T-helper 1 cell (primary cell): ENCODE measurements around the gene RAD51B.

ENCODE experiments used
- DNase-seq, 5 donors: peaks; one replicate each; pipeline ENCODE4 v3.0.0-alpha.2; 2012 to 2020

The RAD51B gene

DNA sequence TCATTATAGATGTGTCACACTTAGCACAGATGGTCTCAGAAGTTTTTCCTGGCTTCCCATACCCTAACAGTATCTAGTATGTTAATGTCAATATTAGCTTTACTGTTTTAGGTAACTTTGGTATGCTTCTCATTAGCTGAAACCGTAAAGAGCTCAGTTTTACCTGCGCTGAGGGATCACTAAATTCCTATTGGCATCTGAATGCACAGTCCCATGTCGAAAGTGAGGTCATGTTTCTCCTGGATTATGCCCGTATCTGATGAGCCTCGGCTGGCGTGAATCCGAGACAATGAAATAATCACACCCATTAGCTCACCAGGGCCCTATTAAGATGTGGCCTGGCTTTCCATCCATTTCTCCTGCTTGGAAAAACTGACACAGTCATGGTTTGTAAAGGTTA, 555.1 kb downstream of the RAD51B start:
- DNase-seq, result no peak

DNA sequence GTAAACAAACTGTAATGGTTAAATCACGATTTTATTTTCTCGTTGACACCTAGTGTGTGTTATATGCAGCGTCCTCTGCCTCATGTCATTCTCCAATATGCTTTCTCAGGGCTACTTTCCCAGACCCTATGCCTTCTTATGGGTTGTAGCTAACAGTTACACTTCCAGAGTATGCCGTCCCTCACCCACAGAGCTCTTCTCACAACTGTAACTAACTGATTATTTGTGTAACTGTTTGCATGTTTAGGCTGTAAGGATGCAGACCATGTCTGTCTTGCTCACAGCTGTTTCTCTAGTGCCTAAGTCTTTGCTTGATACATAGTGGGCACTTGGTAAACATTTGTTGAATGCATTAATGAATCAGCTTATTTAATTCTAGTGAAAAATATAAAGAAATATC, 555.8 kb downstream of the RAD51B start:
- DNase-seq, result no peak

DNA sequence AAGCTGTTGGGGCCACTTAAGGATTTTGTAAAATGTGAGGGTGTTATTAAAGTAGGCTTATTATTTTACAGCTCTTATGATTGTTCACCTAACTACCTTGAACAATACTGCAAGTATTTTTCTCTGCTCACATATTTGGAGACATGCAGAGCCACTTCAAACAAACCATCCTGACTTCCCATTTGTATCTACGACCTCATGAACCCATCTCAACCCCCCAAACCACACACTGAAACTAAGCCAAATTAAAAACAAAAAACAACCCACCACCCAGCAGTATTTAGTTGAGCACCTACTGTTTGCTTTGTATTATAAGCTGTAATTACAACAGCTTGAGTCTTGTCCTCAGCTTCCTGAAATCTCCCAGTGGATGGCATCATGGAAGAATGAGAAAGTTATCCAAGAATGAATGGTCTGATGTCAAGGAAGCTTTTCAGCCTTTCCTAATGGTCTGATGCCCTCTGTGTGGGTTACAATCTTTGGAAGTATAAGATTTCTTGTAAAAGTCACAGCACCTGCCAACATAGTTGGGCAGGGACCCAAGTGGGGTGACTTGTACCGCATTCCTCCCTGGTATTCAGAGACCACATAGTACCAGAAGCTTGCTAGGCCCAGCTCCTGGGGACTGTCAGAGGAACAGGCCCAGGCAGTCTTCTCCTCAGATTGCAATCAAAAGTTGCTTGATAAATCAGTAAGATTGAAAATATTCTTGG, 556.6 kb downstream of the RAD51B start:
- DNase-seq, result no peak

DNA sequence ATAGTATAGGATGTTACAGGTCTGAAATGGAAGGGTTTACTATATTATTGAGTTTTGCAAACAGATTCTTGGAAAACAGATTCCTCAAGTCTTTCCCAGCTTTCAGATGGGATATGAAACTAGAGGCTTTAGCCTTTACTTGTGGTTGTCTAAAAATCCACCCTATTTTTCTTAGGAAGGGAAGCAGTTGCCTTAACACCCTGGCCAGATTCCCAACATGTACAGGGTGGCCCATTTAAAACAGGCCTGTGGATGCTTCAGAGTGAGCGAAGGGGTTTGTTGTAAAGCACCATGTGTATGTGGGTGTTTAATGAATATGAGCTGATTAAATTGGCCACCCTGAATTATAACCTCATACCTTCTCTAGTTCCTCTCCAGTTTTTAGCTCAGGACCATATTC, 557.4 kb downstream of the RAD51B start:
- no peak for DNase-seq

DNA sequence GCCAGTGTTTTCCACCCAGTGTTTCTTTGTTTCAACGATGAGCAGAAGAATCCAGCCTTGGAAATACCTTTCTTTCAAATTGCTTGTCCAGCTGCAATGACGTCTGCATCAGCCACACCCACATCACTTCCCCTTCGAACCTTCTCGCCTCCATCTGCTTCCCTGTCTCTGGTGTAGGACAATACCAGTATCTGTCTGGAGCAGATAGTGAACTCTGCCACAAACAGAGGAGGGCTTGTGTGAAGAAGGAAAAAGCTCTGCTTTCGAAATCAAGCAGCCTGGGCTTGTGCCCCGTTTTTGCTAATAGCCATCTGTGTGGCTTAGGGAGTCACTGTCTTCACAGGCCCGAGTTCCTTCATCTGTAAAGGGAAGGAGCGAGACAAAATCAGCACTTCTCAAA, 557.9 kb downstream of the RAD51B start:
- no peak for DNase-seq

DNA sequence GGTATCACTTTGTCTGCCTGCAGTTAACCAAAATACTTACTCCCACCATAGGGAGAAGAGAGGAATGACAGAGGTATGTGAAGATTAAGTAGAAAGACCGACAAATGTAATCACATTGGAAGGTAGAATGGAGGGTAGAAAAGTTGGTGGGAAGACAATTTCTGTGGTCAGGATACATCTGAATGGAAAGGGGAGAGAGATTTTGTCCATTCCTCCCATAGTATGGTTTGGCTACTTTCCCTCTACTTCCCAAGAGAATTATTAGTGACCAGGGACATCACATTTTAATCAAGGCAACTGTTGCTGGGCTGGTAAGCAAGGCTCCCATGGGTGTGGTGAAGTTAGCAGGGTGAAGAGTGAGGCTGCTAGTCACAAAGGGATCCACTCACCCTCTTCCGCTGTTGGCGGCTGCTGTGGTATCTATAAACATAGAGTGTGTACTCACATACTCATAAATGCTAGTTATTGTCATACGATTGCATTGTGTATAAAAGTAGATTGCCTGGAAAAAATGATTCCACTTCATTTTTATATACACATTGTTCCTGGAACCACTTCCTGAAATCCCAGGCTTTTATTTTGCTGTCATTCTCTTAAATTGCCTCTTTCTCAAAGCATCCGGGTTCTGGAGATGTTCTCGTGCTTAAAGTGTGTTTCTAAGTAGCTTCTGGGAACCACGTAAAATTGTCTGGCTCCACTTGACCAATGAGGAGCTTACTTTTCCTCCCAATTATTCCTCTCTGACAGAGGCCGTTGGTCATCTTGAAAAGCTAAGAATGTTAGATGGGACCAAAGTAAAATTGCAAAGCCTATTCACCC, 560.1 kb downstream of the RAD51B start:
- DNase-seq, result no peak

DNA sequence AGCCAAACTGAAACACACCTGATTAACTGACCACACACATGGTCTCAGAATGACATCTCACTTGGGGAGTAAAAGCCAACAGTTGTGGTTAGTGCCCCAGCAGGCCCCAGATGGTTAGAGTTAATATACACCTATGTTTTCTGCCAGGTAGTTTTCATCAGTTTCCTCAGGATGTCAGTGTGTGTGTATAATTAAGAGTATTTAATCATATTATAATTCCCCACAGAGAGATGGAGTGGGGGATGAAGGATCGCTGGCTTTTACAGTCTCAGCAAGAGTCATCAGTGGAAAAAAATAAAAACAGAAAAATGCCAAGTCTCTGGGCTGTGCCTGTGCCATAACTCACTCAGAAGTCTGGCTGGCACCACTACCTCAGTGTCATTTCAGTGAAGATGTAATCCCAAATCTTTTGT, 560.8 kb downstream of the RAD51B start:
- DNase-seq, result no peak

DNA sequence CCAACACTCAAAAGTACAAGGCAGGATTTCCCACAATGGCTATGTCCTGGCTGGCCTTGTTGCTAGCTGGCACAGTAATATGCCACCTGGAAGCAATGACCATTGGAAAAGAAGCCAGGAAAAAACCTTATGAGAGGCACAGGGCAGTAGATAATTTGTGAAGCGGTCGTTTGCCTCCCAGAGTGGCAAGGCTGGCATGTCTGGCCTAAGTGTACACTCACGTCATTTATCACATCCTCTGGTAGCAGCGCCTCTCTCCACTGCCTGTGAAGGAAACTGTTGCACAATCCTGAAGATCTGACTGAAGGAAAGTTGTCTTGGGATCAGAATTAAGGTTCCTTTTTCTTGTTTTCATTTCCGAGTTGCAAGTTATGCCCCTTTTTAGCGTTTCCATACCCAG, 564.8 kb downstream of the RAD51B start:
- DNase-seq, result no peak

DNA sequence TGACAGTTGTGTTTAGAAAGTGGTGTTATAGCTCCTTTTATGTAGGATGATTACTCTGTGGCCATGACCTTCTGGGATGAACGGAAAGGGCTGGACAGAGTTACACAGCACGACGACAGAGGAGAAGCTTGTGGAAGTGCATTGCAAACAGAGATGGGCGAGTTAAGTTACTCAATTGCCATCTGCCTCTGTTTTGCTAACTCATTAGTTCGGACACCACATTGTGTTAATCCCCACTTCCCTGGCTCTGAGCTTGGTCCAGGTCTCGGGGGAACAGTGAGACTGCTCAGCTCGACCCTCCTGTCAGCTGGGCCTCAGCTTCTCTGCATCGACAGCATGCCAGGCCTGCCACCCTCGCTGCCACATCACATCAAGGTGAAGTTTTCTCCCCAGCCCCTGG, 565.3 kb downstream of the RAD51B start:
- no peak for DNase-seq

DNA sequence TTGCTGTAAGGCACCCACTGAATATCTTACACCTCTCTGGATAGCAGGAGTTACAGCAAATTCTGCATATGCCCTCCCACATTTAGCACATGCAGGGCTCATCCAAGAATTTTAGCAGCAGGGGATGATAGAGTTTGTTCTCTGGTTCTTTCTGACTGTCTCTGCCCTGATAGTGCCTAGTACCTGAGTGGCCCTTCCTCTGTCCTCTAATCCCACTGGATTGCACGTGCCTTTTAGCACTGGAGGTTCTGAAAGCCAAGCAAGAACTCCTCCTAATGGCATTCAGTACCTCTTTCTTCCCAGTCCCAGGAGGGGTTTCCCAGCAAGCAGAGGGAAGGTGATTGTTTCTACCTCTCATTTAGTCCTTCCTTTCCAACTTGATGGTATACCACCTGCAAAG, 566.9 kb downstream of the RAD51B start:
- no peak for DNase-seq

DNA sequence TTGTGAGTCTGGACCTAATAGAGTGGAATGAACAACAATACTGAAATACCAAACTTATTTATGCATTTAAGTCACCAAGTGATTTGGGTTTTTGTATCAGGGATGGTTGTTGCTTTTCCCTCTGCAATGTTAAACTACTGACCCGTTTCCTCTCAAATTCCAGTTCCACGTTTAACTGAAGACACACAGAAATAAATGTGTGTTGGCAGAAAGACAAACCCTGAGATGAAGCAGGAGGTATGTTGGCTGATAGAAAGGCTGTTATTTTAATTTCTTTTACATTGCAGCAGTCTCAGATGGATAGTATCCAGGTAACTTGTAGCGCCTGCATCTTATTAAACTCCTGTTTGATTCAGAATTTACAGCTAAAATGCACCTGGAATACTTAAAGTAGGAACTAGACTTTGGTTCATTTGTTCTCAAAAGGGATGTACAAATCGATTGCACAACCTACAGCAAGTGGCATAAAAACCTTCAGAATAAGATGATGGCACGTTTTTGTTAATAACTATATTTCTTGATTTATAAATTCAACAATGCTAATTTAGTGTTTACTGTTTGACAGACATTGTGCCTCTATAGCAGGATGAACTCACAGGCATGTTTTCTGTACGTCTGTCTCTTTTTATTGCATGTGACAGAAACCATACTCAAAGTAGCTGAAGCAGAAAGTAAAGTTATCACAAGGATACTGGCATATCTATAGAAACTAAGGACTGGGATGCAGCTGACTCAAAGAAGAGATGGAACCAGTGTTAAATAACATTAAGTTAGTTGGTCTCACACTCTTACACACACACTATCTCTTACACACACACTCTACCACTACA, 567.6 kb downstream of the RAD51B start:
- no peak for DNase-seq

DNA sequence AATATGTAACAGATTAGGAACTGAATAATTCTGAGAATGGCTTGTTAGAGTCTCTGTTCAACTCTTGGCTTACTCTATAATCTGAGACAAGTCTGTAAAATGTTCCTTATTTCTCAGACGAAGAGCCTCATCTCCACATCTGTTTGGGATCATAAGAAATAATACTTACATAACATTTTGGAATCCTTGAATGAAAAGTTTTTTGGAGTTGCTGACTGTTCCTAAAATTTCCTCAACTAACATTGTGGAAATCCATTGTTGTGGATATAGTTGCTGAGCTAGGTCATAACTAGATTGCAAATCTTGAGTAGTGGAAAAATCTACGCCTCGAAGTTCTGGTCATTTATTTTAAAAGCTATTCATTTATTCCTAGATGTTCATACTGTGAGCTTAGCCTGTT, 570.4 kb downstream of the RAD51B start:
- no peak for DNase-seq

DNA sequence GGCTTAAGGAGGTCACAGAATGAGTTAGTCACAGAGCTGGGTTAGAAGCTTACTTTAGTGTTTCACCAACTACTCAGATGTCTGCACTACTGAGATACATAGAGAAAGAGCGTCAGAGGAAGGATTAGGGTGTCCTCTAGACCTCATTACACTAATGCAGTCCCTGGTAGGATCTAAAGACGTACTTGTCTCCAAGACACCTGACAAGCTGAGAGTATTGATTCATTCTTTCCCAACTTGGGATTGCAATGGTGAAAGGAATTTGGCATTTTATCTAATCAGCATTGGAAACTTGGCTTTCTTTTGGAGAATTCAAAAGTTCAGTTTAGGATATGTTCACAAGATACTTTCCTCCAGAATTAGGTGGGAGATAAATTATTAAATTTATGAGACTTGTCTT, 571.2 kb downstream of the RAD51B start:
- DNase-seq, result no peak

DNA sequence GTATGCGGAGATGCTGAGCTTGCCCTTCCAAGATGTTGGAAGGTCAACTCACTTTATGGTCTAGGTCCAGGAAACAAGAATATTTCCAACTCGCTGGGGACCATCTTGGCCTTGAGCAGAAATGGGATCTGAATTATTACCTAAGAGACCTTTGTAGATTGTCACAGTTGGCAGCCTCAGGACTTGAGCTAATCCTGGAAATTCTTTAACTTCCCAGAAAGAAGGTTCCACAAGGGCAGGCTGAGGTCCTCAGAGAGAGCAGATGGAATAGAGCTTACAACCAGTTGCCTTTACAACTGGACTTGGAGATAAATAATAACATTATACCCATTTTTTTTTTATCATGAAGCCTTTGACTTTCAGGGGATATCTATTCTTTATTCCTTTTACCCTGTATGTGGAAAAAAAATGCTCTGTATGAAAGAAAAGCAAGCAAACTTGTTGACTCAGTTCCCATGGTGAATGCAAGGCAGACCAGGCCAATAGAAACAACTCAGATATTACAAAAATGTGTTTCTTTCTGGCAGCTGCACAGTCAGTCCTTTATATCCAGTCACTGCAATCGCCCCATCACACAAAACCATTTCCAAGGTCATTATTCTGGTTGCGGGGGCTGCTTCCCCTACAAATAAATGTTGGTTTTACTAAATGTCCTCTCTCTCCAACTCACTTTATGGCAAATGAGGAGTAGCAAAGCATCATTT, 571.9 kb downstream of the RAD51B start:
- no peak for DNase-seq

DNA sequence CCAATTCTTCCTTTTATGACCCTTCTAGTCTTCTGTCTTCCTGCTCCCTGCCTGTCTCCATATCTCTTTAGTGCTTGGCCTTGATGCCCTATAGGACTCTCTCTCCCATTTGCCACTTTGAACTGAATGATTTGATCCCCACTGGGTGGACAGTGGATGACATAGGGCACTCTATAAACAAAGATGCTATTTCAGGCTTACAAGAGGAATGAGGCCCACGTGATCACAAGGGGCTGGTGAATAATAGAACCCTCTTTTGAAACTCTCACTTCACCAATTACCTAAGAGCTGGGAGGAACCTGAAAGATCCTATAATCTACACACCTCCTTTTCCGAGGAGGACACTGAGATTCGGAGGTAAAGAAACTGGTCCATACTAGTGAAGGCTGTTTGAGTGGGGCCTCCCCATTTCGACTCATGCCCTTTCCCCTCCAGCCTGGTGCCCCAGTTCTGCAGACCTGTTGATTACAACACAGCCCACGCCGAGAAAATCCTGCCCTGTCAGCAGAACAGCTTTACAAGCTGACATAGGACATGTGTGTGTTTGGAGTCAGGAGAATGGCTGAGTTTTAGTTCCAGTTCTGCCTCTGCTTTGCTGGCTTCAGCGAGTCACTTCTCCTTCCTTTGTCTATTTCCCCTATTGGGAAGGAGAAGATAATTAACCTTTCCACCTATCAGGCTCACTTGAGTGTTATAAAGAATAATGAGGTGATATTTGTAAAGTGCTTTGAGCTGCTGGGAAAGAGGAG, 573.0 kb downstream of the RAD51B start:
- DNase-seq, result no peak

DNA sequence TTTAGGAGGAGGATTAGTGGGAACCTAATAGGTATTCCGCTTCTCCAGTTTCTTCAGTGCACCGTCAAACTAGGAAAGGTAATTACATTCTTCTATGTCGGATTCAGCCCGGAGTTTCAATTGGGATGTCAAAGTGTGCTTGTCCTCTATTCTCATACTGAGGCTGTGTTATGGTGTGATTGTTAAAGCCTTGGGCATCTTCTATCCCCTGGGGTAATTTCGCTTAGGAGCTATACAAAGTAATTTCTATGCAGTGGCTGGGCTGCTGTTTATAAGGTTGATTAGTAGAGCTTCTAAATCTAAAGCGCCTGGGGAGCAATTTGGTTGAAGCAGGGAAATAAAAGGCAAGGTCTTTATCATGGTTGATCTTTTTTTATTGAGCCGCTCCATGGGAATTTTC, 573.7 kb downstream of the RAD51B start:
- DNase-seq, result no peak

DNA sequence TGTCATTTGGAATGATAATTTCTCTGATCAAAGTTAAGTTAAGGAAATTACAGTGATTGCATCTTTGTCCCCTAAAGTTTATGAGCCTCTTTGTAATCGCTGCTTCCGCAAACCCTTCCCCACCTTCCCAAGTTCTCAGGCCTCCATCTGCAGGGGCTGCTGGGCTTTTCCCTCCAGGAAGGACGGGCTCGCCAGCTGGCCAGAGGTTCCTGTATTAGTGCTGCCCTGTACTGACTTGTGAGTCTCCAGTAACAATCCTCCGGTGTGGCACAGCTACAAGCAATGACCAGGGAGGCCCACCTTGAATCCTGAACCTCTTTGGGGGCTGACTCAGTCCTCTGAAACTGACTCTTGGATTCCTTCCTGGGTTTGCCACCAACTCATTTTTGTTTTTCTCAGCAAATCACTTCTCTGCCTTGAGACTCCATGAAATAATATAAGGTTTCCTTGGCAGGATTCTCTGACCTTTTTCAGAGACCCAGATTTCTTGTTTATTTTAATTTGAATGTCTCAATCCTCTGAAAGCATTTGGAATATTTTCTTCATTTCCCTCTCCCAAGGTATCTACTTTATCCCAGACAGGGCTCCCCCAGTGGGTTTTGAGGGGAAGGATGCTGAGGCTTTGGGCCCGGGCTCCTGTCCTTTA, 574.7 kb downstream of the RAD51B start:
- no peak for DNase-seq

DNA sequence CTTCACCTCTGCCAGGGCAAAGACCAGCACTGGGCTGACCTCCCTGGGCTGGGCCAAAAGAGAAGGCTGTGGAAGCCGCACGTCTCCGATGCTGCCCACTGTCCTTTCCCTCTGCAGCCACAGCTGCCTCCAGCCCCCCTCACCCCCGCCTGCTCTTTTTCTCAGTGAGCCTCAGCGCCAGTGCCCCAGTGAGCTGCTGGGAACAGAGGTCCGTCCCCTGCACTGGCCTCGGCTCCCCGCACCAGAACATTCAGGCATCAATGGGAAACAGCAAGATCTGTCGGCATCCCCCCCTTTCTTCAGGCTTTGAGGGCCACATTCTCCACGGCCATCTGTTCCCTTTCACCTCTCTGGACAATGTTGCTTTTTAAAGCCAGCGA, 575.2 kb downstream of the RAD51B start:
- no peak for DNase-seq

DNA sequence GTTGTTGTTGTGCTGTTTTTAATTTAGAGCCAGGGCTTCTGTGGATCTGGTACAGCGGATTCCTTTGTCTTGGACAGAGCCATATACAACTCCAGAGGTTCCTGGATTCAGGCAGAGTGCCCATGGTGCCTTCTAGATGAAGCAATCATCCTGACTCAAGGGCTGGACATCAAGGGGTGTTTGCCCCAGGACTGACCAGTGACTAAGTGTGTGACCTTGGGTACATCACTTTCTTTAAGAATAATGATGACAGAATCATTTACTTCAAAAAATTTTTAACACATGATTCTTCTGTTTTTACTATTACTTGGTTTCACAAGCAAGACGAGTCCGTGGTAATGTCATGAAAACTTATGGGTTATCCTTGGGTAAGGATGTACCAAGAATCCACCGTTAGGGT, 576.0 kb downstream of the RAD51B start:
- no peak for DNase-seq

DNA sequence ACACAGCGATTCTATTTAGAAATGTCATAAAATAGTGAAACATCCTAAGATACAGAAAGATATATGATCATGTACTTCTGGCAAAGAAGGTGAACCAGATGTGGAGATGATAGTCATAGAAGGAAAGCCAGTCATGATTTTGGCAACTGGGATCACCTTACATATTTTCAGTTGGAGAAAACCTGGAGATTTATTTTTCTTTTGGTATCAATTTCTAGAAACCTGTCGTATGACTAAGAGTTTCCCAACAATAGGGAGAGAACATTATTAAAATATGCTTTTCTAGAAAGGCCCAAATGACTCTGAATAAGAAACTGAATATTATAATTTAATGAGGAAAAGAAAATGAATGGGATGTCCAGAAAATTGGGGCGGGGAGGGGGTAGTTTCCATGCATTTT, 576.9 kb downstream of the RAD51B start:
- no peak for DNase-seq

DNA sequence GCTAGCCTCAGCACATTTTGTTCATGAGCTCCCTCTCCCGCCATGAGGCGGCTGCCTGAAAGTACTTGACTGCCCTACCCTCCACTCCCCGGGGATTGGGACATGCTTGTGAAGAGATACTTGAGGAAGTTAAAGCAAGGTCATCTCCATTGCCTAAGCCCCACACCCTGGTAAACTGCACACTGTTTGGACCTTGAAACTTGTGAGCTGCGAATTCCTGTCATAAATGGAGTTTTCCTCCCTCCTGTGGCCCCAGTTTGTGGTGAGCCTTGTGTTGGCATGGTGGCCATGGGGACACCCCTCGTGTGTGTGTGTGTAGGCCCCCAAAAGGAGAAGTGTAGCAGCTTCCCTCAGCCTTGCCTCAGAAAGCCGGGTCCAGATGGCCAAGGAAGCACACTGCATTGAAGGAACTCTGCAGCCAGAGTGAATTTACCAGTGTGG, 577.8 kb downstream of the RAD51B start:
- DNase-seq, result no peak

DNA sequence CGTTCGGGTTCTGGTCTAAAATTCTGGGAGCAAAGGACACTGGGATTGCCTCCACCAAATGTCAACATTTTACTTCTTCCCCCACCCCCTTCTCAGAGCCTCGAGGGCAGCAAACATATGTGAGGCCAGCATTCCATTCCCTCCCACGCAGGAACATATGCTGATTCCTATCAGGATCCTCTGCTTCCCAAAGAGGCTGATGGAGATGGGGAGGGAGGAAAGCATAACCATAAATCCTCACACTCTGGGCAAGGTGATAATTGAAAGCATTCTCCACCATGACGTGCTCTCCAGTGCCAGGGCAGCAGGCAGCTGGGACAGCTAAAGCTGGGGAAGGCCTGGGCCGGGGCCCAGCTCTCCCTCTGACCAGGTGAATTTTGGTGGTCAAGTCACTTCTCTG, 578.2 kb downstream of the RAD51B start:
- no peak for DNase-seq
